K562 (cell line): Measurements from ENCODE around the gene ACTR8. TPM values are rescaled to one million over a fixed set of nuclear protein-coding genes. Genes with fewer than 3 reads are reported as not detected.

ENCODE experiments used
- BCOR ChIP-seq: fragments of 450-650 bp; IDR thresholded peaks from 2 replicates; pipeline ENCODE4 v1.6.1; 2016
- BRF1 ChIP-seq: IDR thresholded peaks from 3 replicates; pipeline ENCODE4 v1.6.1; 2011; ENCODE audit warnings: borderline replicate concordance, mild to moderate bottlenecking; ENCODE audit not compliant: insufficient read length; ENCODE audit errors: extremely low read depth
- DMBX1 ChIP-seq: fragments of 250-450 bp; sonication (Bioruptor Pico); IDR thresholded peaks from 2 replicates; pipeline ENCODE4 v1.8.0; 2022; ENCODE audit warnings: inconsistent platforms, mild to moderate bottlenecking, moderate library complexity, borderline replicate concordance
- FOXA1 ChIP-seq: fragments of 450-650 bp; IDR thresholded peaks from 2 replicates; pipeline ENCODE4 v1.6.1; 2016; ENCODE audit warnings: mild to moderate bottlenecking, borderline replicate concordance
- GATAD2B ChIP-seq: fragments of 450-650 bp; IDR thresholded peaks from 2 replicates; pipeline ENCODE4 v1.6.1; 2017; ENCODE audit warnings: mild to moderate bottlenecking, borderline replicate concordance
- HES1 ChIP-seq: fragments of 450-650 bp; IDR thresholded peaks from 2 replicates; pipeline ENCODE4 v1.6.1; 2016; ENCODE audit warnings: low read depth, mild to moderate bottlenecking, moderate library complexity
- HNRNPL ChIP-seq: fragments of 200-400 bp; formaldehyde crosslinking; IDR thresholded peaks from 2 replicates; pipeline ENCODE4 v1.6.1; 2017; ENCODE audit warnings: low read depth, mild to moderate bottlenecking, low read length
- L3MBTL2 ChIP-seq: fragments of 450-650 bp; IDR thresholded peaks from 2 replicates; pipeline ENCODE4 v1.6.1; 2016; ENCODE audit warnings: mild to moderate bottlenecking, moderate library complexity
- MCM3 ChIP-seq: fragments of 450-650 bp; IDR thresholded peaks from 2 replicates; pipeline ENCODE4 v1.6.1; 2016
- MTA1 ChIP-seq: fragments of 450-650 bp; IDR thresholded peaks from 2 replicates; pipeline ENCODE4 v1.6.1; 2017; ENCODE audit warnings: borderline replicate concordance
- SMARCC2 ChIP-seq: fragments of 450-650 bp; IDR thresholded peaks from 2 replicates; pipeline ENCODE4 v1.6.1; 2017; ENCODE audit warnings: antibody characterized with exemption, moderate library complexity, mild to moderate bottlenecking, low read depth
- STAT6 ChIP-seq: sonication (generic); formaldehyde crosslinking; IDR thresholded peaks from 2 replicates; pipeline ENCODE4 v1.8.1; 2023; ENCODE audit warnings: mild to moderate bottlenecking, missing genetic modification reagents
- THRAP3 ChIP-seq: fragments of 450-650 bp; IDR thresholded peaks from 2 replicates; pipeline ENCODE4 v1.6.1; 2016; ENCODE audit warnings: mild to moderate bottlenecking, inconsistent platforms, borderline replicate concordance
- USF1 ChIP-seq: sonication (generic); formaldehyde crosslinking; IDR thresholded peaks from 2 replicates; pipeline ENCODE4 v1.9.0; 2022; ENCODE audit warnings: mild to moderate bottlenecking, missing genetic modification reagents
- ZC3H4 ChIP-seq: sonication (generic); formaldehyde crosslinking; IDR thresholded peaks from 2 replicates; pipeline ENCODE4 v1.9.0; 2021; ENCODE audit warnings: missing genetic modification reagents, borderline replicate concordance
- ZNF143 ChIP-seq: sonication (generic); formaldehyde crosslinking; IDR thresholded peaks from 2 replicates; pipeline ENCODE4 v1.9.0; 2022; ENCODE audit warnings: mild to moderate bottlenecking, missing genetic modification reagents
- ZNF316 ChIP-seq: fragments of 450-650 bp; IDR thresholded peaks from 2 replicates; pipeline ENCODE4 v1.6.1; 2016
- ZNF398 ChIP-seq: fragments of 250-450 bp; sonication (Bioruptor Pico); IDR thresholded peaks from 2 replicates; pipeline ENCODE4 v1.8.0; 2021; ENCODE audit warnings: moderate library complexity, mild to moderate bottlenecking, inconsistent platforms
- ZNF586 ChIP-seq: fragments of 450-650 bp; formaldehyde crosslinking; conservative IDR thresholded peaks from 2 replicates; pipeline ENCODE4 v1.4.0; 2020; ENCODE audit warnings: mild to moderate bottlenecking, moderate library complexity
- polyA plus RNA-seq, 8 experiments: library from polyadenylated mRNA; depleted of rRNA in 4 of 8; stranded (reverse) in 5 of 8; unstranded in 3 of 8; fragments of >200 nt; fragmentation: Nextera tagmentation in 2 of 8; fragmentation: Illumina TruSeq in 1 of 8; extraction: Ambion mirVana in 2 of 8; extraction: Trizol in 1 of 8; gene quantifications; 2 replicates each; pipeline versions ENCODE4 v1.2.1 to v1.2.3, GENCODE V29; 2011 to 2014; ENCODE audit warnings: inconsistent platforms in 1 of 8, missing spikeins in 1 of 8
- total RNA-seq, 7 experiments: library from RNA; depleted of rRNA in 6 of 7; stranded (reverse); fragments of >200 nt in 6 of 7; fragmentation: Illumina TruSeq in 2 of 7; extraction: Trizol in 2 of 7; gene quantifications; 2 replicates each; pipeline versions ENCODE4 v1.2.1 to v1.2.3, GENCODE V29; 2011 to 2021; ENCODE audit warnings: low replicate concordance in 1 of 7

The ACTR8 gene
- total and polyA plus RNA-seq, 9 of the 15 experiments (the other 6 are each of a cell fraction or from before 2014, with no cell fraction given), result 4.8 to 24.2 (median 17.5) TPM

- TF ChIP-seq FOXA1 (no peak), GATAD2B (no peak), THRAP3 (no peak), BCOR (no peak), ZNF586 (CRISPR knock-in tag) (no peak), MCM3 (no peak), DMBX1 (CRISPR knock-in tag) (no peak), BRF1 (no peak), ZNF143 (CRISPR knock-in tag) (no peak), L3MBTL2 (peak; percentile 68; the same call in 1 of the 2 replicates), STAT6 (CRISPR knock-in tag) (no peak), ZNF398 (CRISPR knock-in tag) (no peak), HNRNPL (no peak), HES1 (no peak), USF1 (CRISPR knock-in tag) (no peak), ZC3H4 (no peak), MTA1 (no peak), ZNF316 (no peak), SMARCC2 (no peak)
These were observed at the start of gene ACTR8 (continued) for GRCh38 chr3:53881691-53882593.
